Iris pigment epithelial cell (primary cell): ENCODE measurements around the gene JADE1.
A peak's percentile ranks its signal among the peaks of the same experiment; 100 is the strongest.

Experiments
- DNase-seq: peaks from one replicate; pipeline ENCODE4 v3.0.0-alpha.2; 2011; ENCODE audit warnings: low read depth

Gene JADE1

DNA sequence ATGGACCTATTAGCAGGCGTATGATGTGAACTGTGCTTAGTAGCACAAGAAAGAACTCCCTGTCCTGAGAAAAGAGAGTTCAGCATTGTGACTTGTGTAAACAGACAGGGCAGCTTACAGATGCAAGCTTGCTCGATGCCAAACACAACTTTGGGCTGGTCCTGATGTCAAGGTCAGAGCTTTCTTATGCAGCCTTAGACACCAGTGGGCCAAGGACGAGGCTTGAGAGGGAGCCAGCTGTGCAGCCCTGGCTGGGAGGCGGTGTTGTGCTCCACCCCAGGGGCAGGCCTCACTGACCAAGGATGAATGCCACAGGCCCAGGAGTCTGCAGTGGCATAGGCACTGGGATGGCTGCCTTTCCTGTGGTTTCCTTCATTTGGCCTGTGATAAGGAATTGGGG is 35.4 kb downstream of the JADE1 start:
- DNase-seq, result no peak

DNA sequence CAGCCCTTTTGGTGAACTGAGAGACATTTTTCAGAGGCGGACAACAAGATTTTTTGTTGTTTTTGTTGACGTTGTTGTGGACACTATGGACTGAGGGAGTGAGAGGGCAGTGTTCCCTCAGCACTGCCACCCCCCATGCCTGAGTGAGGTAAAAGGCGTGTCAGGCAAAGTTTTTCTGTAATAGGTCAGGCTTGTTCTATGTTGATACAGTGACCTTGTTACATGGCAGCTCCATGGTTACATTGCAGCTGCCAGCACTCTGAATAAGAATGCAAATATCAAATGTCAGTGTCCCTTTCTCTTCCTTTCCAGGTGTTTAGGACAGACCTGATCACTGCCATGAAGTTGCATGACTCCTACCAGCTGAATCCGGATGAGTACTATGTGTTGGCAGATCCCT is 36.6 kb downstream of the JADE1 start:
- DNase-seq, result no peak

DNA sequence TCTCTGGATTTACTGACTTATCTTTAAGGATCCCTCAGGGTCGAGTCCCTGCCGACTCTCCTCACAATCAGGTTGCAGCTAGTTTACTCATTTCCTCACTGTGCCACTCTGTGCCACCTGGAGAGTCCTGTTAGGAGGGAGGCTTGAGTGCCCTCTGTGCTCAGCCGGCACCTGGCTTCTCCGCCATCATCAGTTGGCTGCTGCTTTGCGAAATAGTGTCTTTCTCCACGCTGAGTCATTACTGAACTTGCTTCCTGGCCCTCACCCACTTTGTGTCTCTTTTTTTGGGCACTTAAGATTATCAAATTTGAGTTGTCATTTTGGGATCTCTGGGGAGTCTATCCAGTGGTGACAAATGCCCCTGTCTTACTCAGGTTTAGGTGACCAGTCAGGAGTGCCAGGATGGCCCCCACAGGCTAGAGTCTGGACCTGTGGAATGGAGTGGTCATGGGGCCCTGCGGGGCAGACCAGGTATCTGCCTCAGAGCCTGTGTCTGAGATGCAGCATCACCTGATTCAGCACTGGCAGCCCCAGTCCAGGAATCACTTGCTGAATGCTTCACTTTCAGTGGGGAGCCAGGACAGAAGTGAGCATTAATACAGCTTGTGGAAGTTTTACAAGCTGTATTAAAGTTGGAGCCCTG is 37.7 kb downstream of the JADE1 start:
- DNase-seq, result peak; percentile 36

DNA sequence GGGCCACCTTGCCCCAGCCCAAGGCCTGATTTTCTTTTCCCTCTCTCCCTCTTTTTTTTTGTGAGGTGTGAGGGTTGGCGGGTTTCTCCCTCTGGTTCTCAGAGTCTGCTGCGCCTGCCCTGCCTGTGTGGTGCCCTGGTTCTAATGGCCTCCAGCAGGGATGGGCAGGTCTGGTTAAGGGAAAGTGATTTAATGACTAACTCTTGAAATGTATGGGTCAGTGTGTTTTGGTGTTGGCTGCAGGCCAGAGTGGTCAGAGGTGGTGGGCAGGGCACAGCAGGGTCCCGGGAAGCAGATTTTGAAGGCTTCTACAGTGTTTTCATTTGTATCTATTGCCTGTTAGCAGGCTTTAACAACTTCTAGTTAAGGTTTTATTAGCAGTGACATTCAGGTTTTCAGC is 39.0 kb downstream of the JADE1 start:
- DNase-seq, result no peak

DNA sequence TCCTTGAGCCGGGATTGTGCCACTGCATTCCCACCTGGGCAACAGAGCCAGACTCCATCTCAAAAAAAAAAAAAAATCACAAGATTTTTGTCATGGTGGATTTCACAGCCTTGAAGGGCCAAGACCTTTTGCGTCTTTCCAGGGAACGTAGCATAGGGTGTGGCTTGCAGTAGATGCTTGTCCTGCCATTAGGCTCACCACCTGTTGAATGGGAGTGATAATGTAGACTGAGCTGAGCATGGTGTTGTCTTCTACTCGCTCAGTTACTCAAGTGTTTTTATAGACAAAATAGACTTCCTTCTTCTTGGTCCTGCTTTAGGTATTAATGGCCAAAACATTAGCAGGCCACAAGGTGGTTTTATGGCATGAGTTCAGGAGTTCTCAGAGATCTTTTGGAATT is 40.8 kb downstream of the JADE1 start:
- no peak for DNase-seq

DNA sequence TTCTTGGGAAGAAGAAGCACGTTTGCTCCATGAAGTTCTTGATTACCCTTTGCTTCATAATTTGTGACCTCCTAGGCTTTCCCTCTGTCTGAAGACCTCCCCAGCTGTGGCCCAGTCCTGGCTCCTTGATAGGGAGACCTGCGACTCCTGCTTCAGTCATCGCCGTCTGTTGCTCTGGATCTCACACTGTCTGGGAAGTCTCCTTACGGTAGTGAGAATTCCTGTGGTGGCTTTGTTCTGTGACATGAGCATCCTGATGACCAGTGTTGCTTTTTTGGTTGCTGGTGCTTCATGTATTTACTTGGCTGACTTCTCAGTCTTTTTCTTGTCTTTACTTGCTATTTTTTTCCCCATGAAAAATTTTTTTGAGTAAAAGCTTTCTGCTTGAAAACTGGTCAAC is 44.2 kb downstream of the JADE1 start:
- peak; percentile 31 for DNase-seq

DNA sequence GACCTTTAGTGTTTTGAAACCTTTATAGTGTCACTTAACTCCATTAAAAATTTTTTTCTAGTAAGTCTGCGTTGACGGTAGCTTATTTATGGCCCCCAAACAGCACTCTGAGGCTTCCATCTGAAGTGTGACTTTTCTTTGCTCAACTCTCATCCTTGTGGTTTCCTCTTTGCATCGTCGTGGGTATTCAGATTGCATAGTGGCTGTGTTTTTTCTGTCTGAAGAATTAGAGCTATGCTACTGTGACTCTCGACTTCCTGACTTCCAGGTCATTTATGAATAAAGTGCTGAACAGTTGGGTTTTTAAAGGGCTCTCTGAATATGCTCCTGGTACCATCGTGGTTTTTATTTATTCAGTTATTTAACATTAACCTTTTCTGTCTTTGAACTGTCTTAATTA is 44.9 kb downstream of the JADE1 start:
- peak; percentile 70 for DNase-seq

DNA sequence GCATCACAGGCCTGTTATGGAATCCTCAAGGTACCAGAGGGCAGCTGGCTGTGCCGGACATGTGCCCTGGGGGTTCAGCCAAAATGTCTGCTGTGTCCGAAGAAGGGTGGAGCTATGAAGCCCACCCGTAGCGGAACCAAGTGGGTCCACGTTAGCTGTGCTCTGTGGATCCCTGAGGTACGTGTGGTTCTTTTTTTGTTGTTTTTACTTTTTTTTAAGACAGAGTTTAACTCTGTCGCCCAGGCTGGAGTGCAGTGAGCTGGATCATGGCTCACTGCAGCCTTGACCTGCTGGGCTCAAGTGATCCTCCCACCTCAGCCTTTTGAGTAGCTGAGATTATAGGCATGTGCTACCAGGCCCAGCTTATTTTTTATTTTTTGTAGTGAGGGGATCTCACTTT is 46.1 kb downstream of the JADE1 start:
- DNase-seq, result no peak

DNA sequence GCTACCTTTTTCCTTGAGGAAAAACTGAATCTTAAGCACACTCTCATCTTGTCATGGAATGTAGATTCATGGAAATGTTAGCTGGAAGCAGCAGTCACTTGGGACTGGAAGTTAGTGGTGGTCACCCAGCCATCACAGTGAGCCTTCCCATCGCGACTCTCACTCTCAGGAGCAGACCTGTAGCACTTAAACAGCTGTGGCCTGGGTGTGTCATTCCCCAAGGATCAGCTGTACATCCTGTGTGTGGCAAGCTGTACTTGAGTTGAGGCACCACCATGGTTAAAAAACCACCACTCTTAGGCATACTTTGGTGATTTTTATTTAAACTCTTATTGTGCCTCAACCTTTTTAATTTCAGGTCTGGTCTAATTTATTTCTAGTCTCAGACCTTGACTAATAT is 46.7 kb downstream of the JADE1 start:
- DNase-seq, result no peak

DNA sequence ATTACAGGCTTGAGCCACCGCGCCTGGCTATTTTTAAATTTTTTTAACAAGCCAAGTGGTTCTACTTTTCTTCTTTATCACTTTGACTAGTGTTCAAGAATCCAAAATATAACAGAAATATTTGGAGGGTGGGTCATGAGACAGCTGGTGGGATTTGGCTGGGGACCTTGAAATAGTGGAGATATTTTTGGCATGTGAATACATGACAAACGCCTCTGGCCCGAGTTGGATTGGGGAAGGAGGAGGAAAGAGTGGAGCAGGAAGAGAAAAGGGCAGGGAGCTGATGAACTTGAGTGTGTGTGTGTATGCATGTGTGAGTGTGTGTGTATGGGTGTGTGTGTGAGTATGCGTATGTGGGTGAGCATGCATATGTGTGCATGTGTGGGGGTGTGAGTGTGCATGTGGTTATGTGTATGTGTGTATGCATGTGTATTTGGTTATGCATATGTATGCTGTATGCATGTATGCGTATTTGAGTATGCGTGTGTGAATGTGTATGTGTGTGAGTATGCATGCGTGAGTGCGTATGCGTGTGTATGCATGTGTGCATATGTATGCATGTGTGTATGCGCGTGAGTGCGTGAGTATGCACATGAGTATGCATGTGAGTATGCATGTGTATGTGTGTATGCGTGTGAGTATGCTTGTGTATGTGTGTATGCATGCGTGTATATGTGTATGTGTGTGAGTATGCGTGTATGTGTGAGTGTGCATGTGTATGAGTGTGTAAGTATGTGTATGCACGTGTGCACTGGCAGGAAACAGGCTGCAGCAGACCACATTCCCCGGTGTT is 49.6 kb downstream of the JADE1 start:
- DNase-seq, result peak; percentile 22

DNA sequence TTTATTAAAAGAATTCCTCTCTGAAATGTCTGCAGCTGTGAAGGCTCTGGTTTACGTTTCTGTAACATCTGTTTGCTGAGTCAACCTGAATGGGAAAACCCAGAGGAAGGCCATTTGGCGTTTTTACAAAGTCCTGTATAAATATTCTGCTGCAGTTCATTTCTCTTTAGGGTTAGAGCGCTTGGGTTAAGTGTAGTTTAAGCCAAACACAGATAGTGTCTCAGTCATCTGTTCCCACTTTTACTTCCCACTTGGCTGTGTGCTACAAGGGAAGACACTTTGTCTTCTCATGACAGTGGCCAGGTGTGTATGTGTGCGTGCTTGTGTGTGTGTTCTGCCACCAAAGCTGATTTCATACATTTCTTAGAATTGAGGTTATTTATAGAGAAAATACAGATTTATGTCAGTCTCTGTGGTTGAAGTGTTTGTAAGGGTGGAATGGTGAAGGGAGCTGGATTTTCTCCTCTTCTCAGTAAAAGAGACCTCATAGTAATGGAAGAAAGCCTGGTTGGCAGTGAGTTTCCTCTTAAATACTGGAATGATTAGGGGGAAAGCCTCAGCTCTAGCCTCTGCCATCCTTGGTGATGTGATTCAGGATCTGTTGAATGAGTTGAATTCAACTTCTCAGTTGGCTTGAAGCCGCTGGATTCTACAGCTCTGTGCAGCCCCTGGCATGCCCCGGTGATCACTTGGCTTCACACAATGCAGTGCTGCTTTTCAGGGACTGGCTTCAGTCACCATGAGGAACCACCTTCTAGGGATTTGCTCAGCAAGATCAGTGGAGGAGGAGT is 50.6 kb downstream of the JADE1 start:
- peak; percentile 53 for DNase-seq

DNA sequence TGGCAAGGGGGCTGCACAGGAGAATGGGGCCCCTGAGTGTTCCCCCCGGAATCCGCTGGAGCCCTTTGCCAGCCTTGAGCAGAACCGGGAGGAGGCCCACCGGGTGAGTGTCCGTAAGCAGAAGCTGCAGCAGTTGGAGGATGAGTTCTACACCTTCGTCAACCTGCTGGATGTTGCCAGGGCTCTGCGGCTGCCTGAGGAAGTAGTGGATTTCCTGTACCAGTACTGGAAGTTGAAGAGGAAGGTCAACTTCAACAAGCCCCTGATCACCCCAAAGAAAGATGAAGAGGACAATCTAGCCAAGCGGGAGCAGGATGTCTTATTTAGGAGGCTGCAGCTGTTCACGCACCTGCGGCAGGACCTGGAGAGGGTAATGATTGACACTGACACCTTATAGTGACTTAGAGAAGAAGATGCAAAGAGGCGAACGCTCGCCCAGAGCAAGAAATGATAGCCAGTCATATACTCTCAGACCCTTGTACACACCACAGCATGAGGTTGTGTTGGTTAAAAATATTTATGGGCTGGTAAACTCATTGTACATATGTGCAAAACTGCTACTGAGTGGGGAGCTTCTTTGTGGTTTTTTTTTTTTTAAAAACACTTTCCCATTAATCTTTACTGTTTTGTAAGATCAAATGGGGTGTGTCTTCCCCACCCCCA is 52.5 kb downstream of the JADE1 start:
- no peak for DNase-seq

DNA sequence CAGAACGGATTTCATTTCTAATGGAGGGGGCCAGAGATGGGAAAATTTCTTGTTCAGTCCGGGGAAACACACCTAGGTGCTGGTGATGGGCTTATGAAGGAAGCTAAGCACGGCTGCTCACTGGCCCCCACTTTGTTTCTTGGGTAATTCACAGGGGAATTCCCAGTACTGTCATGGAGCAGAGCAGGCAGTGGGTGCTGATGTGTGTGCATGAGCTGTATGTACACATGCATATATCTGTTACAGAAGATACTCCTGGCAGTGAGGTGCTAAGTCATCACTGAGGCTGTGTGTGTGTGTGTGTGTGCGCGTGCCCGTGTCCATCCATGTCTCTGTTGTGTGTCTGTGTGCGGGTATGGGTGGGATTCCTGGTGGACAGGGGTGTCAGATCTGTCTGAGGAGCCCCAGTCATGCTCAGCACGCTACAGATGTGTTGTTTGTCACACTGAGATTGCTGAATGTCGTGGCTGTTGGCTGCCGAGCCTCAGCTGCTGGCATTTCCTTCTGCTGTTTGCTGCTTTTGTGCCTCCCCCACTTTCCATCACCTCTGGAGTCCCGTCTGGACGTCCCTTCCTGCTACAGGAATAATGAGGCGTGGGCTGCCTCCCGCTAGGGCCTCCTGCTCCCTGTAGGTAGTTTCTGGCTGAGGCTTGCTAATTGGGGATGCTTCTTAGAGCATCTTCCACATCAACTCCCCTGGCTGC is 53.3 kb downstream of the JADE1 start:
- DNase-seq, result peak; percentile 57

DNA sequence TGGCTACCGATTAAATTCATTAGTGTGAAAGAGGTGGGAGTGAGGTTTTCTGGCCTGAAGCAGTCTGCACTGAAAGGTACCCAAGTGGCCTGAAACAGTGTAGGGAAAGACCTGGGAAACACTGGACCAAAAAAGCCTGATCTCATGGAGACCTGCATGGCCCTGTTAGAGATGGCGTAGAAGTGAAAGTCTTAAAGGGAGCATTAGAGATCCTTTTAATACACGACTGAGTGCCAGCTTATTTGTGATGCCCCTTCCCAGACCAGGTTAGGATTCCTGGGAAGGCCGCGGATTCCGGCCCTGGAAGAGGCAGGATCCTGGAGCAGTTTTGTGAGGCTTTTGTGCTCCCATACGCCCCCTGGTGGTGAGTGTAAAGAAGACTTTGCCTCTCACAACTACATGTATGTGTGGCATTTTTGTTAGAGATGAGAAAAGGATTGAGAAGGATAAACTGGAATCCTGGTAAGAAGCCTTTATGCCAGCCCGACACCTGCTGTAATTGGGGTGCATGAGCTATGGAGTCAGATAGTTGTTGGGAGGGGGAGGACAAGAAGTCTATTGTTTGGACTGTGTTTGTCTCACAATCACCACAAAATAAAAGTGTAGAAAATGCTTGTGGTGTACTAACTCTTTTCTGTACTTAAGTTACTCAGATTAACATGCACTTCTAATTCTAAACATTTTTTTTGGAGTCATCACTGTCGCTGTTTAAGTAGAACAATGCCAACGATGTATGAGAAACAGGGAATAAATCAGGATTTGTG is 54.0 kb downstream of the JADE1 start:
- DNase-seq, result peak; percentile 67

DNA sequence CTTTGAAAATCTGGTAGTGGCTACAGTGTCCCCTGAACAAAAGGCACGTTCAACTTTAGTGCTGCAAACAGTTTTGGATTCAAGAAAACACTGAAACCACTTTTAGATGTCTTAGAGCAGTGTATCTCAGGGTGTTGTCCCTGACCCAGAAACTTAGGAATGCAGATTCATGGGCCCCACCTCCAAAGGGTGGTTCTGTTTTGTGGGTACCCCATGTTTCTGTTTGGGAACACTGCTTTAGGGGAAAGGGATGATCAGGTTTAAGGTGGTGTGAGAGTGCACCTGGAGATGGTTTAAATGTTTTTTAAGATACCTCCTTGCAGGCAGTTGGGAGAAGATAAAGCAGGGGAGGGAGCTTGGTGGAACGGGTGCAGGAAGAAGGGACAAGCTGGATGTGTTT is 55.6 kb downstream of the JADE1 start:
- no peak for DNase-seq

DNA sequence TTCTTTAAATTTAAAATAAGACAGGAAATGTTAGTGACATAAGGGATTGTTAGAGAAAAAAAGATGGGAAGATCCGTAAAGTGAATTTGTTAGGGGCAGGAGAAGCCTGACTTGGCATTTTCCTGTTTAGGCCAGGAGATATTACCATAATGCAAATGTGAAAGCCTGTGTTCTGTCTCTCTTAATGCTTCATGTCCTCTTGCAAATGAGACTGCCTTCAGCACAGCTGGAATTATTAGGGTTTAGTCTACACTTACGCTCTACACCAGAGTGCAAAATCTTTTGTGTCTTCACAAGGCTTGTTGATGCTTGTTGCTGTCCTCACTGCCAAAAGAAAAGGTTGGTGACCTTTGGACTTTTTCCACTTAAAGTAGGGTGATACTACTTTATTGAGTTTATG is 56.8 kb downstream of the JADE1 start:
- DNase-seq, result no peak

DNA sequence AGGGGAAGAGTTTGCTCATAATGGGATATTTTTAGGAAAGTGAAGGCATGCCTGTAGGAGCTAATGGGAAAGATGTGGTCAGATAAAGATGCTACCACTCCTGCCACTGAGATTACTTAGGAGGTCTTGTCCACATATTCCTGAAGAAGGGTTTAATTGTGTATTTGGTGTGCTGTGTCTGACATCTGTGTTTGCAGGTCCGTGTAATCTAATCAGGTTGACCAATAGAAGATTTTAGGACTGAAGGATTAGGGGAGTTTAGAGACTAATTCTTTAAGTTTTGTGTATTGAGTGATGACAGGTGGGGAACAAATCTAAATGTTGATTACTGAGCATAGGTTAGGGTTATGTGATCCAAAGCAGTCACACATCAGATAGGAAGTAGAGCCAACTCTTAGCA is 57.2 kb downstream of the JADE1 start:
- DNase-seq, result no peak

DNA sequence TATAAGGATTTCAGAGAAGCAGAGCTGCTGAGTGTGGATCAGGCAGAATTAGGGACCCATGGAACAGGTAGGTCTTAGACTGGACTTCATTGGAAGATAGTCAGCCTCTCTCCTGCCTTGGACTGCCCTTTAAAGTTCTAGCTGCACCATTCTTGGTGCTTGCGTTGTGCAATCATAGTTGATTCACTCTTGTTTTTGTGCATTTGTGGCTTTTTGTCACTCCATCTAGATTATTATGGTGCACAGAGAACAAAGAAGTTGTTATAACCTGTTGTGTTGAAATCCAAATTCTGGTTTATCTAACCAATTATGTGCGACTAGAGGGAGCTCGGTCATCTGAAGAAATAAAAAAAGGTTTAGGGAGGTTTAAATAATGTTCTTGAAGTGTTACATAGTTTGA is 59.3 kb downstream of the JADE1 start:
- peak; percentile 65 for DNase-seq

DNA sequence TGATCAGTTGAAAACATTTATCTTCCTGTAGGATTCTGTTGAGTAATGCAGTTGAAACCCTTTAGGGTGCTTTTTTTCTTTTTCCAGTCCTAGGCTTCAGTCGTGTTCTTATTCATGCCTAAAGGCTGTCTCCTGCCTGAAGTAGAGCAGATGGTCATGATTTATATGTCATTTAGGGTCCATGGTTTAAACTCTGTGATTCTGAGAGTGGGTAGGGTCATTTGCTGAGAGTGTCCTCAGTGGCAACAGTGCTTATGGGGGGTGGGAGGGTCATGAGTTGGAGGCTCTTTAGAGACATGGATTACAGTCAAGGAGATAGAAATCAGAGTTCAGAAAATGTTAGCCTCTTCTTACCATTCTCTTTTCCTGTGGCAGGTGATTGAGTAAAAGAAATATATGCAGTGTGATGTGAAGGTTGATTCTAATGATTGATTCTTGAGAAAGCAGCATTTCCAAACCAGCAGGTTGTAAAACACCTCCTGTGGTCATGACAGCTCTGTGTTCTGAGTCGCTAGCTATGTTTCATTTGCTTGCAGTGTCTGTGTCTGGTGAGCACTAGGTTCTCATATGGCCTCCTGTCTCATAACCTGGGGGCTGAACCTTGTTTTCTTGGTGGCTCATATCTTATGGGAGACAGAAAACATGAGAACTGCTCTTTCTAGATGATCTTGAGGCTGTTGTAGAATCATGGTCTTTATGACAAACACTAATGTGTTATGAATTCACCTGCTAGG is 60.4 kb downstream of the JADE1 start:
- no peak for DNase-seq

DNA sequence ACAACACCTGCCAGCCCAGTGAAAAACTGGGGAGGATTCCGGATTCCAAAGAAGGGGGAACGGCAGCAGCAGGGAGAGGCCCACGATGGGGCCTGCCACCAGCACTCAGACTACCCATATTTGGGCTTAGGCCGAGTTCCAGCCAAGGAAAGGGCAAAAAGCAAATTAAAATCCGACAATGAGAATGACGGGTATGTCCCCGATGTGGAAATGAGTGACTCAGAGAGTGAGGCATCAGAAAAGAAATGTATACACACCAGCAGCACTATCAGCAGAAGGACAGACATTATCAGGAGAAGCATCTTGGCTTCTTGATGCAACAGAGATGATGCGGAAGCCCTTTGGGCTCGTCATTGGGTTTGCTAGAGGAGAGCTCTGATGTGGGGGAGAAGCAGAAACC is 62.4 kb downstream of the JADE1 start:
- DNase-seq, result peak; percentile 98
